K562 (cell line): ENCODE measurements around the gene ALDOC. TPM values are rescaled to one million over a fixed set of nuclear protein-coding genes. Genes with fewer than 3 reads are reported as not detected.

Source experiments
- BRF1 ChIP-seq: IDR thresholded peaks from 3 replicates; pipeline ENCODE4 v1.6.1; 2011; ENCODE audit warnings: borderline replicate concordance, mild to moderate bottlenecking; ENCODE audit not compliant: insufficient read length; ENCODE audit errors: extremely low read depth
- CAMTA2 ChIP-seq: fragments of 250-450 bp; sonication (Bioruptor Pico); conservative IDR thresholded peaks from 2 replicates; pipeline ENCODE4 v1.5.1; 2022
- CCNT2 ChIP-seq: IDR thresholded peaks from 2 replicates; pipeline ENCODE4 v1.6.1; 2011; ENCODE audit warnings: borderline replicate concordance, low read depth, mild to moderate bottlenecking, moderate library complexity, mixed read lengths, low read length; ENCODE audit not compliant: insufficient read length; ENCODE audit errors: extremely low read depth
- NCOR1 ChIP-seq: fragments of 450-650 bp; IDR thresholded peaks from 2 replicates; pipeline ENCODE4 v1.6.1; 2016; ENCODE audit warnings: mild to moderate bottlenecking, moderate library complexity
- NFRKB ChIP-seq: fragments of 450-650 bp; IDR thresholded peaks from 2 replicates; pipeline ENCODE4 v1.6.1; 2016; ENCODE audit warnings: low read depth
- POLR3A ChIP-seq: IDR thresholded peaks from 2 replicates; pipeline ENCODE4 v1.6.1; 2011; ENCODE audit warnings: borderline replicate concordance, mild to moderate bottlenecking, moderate library complexity; ENCODE audit not compliant: insufficient read length, insufficient read depth; ENCODE audit errors: extremely low read depth
- RFX5 ChIP-seq: IDR thresholded peaks from 2 replicates; pipeline ENCODE4 v1.6.1; 2011; ENCODE audit warnings: low read depth, mild to moderate bottlenecking, improper control_type of control experiment, low read length
- ZBTB9 ChIP-seq: fragments of 450-650 bp; formaldehyde crosslinking; IDR thresholded peaks from 2 replicates; pipeline ENCODE4 v1.4.0; 2020; ENCODE audit warnings: mild to moderate bottlenecking, moderate library complexity
- ZNF184 ChIP-seq: sonication (generic); formaldehyde crosslinking; IDR thresholded peaks from 2 replicates; pipeline ENCODE4 v1.5.0; 2020; ENCODE audit warnings: missing genetic modification reagents
- polyA plus RNA-seq, 8 experiments: library from polyadenylated mRNA; depleted of rRNA in 4 of 8; stranded (reverse) in 5 of 8; unstranded in 3 of 8; fragments of >200 nt; fragmentation: Nextera tagmentation in 2 of 8; fragmentation: Illumina TruSeq in 1 of 8; extraction: Ambion mirVana in 2 of 8; extraction: Trizol in 1 of 8; gene quantifications; 2 replicates each; pipeline versions ENCODE4 v1.2.1 to v1.2.3, GENCODE V29; 2011 to 2014; ENCODE audit warnings: inconsistent platforms in 1 of 8, missing spikeins in 1 of 8
- total RNA-seq, 7 experiments: library from RNA; depleted of rRNA in 6 of 7; stranded (reverse); fragments of >200 nt in 6 of 7; fragmentation: Illumina TruSeq in 2 of 7; extraction: Trizol in 2 of 7; gene quantifications; 2 replicates each; pipeline versions ENCODE4 v1.2.1 to v1.2.3, GENCODE V29; 2011 to 2021; ENCODE audit warnings: low replicate concordance in 1 of 7
- TF ChIP-seq, protein P1 (sequence below), 2 experiments: fragments of 450-650 bp; IDR thresholded peaks; 2 replicates each; pipeline ENCODE4 v1.6.1; 2016; ENCODE audit warnings: mild to moderate bottlenecking in 2 of 2, borderline replicate concordance in 1 of 2, low read depth in 1 of 2, moderate library complexity in 1 of 2
- TF ChIP-seq, protein P2 (sequence below): fragments of 450-650 bp; IDR thresholded peaks from 2 replicates; pipeline ENCODE4 v1.6.1; 2016; ENCODE audit warnings: borderline replicate concordance

ALDOC gene
- total and polyA plus RNA-seq, 9 of the 15 experiments (the other 6 are each of a cell fraction or from before 2014, with no cell fraction given) = 43.2 to 263 (median 99.2) TPM

DNA sequence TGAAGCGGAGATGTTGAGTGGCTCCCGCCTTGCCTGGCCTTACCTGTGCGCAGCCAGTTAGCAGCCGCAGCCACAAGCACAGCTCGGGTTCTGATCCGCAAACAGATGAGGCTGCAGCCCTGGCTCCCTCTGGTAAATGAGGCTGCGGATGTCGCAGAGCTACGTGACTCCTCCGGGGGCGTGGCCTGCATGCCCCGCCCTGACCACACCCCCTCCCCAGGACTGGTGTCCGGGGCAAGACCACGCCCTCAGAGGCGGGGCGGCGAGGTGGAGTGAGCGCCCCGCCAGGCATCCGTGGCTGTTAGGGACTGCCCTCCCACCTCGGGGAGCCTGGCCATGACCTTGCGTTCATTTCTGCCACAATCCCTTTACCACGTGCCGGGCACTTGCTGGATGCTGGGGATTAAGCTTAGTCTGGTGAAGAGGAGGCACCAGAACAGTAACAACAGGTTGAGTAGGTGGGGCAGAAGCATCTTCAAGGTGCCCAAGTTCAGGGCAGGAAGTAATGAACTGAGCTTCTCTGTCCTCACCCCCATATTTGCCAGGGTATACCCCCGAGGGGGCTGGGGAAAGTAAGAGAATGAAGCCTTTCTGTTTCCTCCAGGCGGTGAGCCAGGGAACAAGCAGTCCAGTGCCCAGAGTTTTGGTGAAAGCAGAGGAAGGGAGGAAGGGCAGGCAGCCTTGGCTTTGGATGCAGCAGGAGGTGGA, at the start of gene ALDOC (continued):
- TF ChIP-seq, protein P1, sequence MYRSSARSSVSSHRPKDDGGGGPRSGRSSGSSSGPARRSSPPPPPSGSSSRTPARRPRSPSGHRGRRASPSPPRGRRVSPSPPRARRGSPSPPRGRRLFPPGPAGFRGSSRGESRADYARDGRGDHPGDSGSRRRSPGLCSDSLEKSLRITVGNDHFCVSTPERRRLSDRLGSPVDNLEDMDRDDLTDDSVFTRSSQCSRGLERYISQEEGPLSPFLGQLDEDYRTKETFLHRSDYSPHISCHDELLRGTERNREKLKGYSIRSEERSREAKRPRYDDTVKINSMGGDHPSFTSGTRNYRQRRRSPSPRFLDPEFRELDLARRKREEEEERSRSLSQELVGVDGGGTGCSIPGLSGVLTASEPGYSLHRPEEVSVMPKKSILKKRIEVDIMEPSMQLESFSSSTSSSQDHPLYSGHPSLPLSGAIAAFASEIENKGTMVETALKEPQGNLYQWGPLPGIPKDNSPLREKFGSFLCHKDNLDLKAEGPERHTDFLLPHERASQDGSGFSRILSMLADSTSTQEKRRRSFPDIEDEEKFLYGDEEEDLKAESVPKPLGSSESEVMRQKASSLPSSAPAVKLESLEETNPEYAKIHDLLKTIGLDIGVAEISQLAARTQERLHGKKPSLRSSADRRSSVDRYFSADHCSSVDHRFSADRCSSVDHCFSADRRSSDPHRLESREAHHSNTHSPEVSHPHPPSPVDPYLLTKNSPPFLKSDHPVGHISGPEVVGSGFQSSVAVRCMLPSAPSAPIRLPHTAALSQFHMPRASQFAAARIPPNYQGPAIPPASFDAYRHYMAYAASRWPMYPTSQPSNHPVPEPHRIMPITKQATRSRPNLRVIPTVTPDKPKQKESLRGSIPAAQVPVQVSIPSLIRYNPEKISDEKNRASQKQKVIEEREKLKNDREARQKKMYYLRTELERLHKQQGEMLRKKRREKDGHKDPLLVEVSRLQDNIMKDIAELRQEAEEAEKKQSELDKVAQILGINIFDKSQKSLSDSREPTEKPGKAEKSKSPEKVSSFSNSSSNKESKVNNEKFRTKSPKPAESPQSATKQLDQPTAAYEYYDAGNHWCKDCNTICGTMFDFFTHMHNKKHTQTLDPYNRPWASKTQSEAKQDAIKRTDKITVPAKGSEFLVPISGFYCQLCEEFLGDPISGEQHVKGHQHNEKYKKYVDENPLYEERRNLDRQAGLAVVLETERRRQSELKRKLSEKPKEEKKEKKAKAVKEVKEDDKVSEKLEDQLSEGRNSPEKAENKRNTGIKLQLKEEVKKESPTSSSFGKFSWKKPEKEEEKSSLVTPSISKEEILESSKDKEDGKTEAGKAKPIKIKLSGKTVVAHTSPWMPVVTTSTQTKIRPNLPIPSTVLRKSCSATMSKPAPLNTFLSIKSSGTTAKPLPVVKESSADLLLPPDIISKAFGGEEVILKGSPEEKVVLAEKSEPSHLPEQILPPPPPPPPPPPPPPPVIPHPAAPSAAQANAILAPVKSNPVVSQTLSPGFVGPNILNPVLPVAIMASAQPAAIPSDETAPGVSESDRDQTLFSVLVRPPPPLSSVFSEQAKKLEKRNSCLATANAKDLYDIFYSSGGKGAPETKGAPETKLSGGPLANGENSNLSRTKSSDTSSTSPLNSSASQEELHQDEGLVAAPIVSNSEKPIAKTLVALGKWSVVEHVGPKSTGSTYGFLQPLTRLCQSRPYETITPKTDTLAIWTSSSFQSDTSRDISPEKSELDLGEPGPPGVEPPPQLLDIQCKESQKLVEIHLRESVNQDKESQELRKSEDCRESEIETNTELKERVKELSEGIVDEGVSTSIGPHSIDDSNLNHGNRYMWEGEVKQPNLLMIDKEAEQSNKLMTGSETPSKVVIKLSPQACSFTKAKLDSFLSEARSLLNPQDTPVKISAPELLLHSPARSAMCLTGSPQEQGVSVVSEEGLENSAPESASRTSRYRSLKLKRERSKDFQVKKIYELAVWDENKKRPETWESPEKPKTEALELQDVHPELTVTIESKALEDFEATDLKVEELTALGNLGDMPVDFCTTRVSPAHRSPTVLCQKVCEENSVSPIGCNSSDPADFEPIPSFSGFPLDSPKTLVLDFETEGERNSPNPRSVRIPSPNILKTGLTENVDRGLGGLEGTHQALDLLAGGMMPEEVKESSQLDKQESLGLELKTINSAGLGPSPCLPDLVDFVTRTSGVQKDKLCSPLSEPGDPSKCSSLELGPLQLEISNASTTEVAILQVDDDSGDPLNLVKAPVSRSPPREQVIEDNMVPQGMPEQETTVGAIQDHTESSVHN (IDR thresholded peaks at IDR 0.05; ENCODE audit: borderline replicate concordance in 1 of 2, low read depth in 1 of 2) = no peak
- TF ChIP-seq, protein P2, sequence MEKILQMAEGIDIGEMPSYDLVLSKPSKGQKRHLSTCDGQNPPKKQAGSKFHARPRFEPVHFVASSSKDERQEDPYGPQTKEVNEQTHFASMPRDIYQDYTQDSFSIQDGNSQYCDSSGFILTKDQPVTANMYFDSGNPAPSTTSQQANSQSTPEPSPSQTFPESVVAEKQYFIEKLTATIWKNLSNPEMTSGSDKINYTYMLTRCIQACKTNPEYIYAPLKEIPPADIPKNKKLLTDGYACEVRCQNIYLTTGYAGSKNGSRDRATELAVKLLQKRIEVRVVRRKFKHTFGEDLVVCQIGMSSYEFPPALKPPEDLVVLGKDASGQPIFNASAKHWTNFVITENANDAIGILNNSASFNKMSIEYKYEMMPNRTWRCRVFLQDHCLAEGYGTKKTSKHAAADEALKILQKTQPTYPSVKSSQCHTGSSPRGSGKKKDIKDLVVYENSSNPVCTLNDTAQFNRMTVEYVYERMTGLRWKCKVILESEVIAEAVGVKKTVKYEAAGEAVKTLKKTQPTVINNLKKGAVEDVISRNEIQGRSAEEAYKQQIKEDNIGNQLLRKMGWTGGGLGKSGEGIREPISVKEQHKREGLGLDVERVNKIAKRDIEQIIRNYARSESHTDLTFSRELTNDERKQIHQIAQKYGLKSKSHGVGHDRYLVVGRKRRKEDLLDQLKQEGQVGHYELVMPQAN = no peak; the same call in 1 of the 2 replicates
- TF ChIP-seq CAMTA2 (CRISPR knock-in tag) (no peak), CCNT2 (peak; percentile 82), POLR3A (no peak), NCOR1 (no peak), ZBTB9 (CRISPR knock-in tag) (peak; percentile 23; the same call in 1 of the 2 replicates), NFRKB (peak; percentile 75; the same call in 1 of the 2 replicates), ZNF184 (CRISPR knock-in tag) (no peak), BRF1 (no peak), RFX5 (no peak)
